ENCODE data around the gene MAPKBP1.

- TF ChIP-seq EP300 (IDR thresholded peaks at IDR 0.05) (no peak), CTCF (IDR thresholded peaks at IDR 0.05) (no peak)
Observed at GRCh38 chr15:41773332-41773728, 954 bp upstream of the MAPKBP1 start.
